DND-41 (cell line): ENCODE measurements around the gene ZNF462.

Experiments used
- ATAC-seq: fragments of 200-7000 bp; cut with Tn5 transposase; 3 replicates; pipeline ENCODE4 v1.9.1; 2021; ENCODE audit warnings: low read depth; ENCODE audit not compliant: insufficient read depth
- DNase-seq: peaks from one replicate; pipeline ENCODE4 v3.0.0-alpha.2; 2020
- H2AFZ ChIP-seq: 2 replicates; pipeline ENCODE4 v1.6.0; 2012; ENCODE audit warnings: low read depth, low read length
- H3K27ac ChIP-seq: 2 replicates; pipeline ENCODE4 v1.5.1; 2012; ENCODE audit warnings: low read length, inconsistent platforms
- H3K27me3 ChIP-seq: fragments of 200-600 bp; sonication (generic); 2 replicates; pipeline ENCODE4 v1.6.0; 2012; ENCODE audit warnings: low read length, mild to moderate bottlenecking, inconsistent platforms; ENCODE audit not compliant: insufficient read depth, poor library complexity
- H3K36me3 ChIP-seq: 2 replicates; pipeline ENCODE4 v1.5.1; 2012; ENCODE audit warnings: low read length, inconsistent platforms; ENCODE audit not compliant: insufficient read depth
- H3K4me1 ChIP-seq: 2 replicates; pipeline ENCODE4 v1.5.1; 2012; ENCODE audit warnings: mild to moderate bottlenecking, low read length; ENCODE audit not compliant: insufficient read depth
- H3K4me2 ChIP-seq: 2 replicates; pipeline ENCODE4 v1.6.0; 2012; ENCODE audit warnings: mild to moderate bottlenecking, moderate library complexity, low read length, inconsistent platforms; ENCODE audit not compliant: insufficient read depth
- H3K4me3 ChIP-seq, 2 experiments: fragments of 200-600 bp in 1 of 2; shearing (Covaris generic) in 1 of 2; 2 replicates each; pipeline ENCODE4 v1.5.1; 2012 to 2016; ENCODE audit warnings: inconsistent platforms in 2 of 2, low read length in 2 of 2, mild to moderate bottlenecking in 2 of 2, low read depth in 1 of 2, moderate library complexity in 1 of 2
- H3K79me2 ChIP-seq: 2 replicates; pipeline ENCODE4 v1.6.0; 2012; ENCODE audit warnings: low read length, inconsistent platforms; ENCODE audit not compliant: insufficient read depth
- H3K9ac ChIP-seq: 2 replicates; pipeline ENCODE4 v1.6.0; 2012; ENCODE audit warnings: low read depth, mild to moderate bottlenecking, inconsistent platforms, low read length, moderate library complexity
- H3K9me3 ChIP-seq: 2 replicates; pipeline ENCODE4 v1.5.1; 2012; ENCODE audit warnings: low read length, moderate library complexity, mild to moderate bottlenecking, inconsistent platforms; ENCODE audit not compliant: insufficient read depth, severe bottlenecking
- H4K20me1 ChIP-seq: 2 replicates; pipeline ENCODE4 v1.6.0; 2012; ENCODE audit warnings: low read length; ENCODE audit not compliant: insufficient read depth
- CTCF ChIP-seq: IDR thresholded peaks from 2 replicates; pipeline ENCODE4 v1.5.1; 2012; ENCODE audit warnings: borderline replicate concordance, low read length, moderate library complexity, mild to moderate bottlenecking; ENCODE audit not compliant: poor library complexity, severe bottlenecking; ENCODE audit errors: extremely low read depth
- EZH2 ChIP-seq: IDR thresholded peaks from 3 replicates; pipeline ENCODE4 v1.6.1; 2012; ENCODE audit warnings: borderline replicate concordance, low read depth, mild to moderate bottlenecking, moderate library complexity, low read length, inconsistent platforms; ENCODE audit not compliant: severe bottlenecking

The ZNF462 gene

DNA sequence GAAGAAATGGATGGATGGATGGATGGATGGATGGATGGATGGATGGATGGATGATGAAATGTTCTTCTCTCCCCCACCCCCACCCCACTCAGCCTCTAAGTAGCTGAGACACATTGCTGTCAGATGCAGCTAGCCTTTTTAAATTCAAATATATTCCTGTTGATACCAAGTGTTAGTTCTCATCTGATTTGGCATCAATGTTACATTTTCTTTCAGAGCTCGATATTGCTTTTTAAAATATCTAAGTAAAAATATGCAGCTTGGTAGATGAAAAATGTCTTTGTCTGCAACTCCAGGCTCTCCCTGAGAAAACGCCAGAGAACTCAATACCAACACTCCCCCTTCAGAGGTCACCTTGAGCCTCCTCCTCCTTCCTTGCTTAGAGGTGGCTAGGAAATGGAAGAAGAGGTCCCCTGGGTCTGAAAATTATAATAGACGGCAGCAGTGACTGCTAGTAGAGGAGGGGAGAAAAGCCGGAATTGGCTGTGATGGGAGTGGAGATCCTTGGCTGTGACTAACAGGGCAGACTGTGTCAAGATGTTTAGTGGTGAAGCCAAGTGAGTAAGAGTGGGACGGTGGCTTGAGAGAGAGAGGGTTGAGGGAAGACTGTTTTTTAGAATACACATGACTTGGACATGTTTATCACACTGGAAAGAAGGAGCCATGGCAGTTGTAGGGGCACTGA is 156.0 kb downstream of the ZNF462 start:
- Histone ChIP-seq H3K4me3 (no peak overlapping the region), H3K27me3 (no peaks in the 10 kb centered on the region), H2AFZ (no peak overlapping the region), H3K27ac (peak overlapping the region; percentile 67; the same call in 1 of the 2 replicates), H3K9me3 (peaks cover 10% of the 10 kb centered on the region), H3K4me2 (no peak overlapping the region), H3K4me1 (peaks cover 29% of the 10 kb centered on the region), H3K79me2 (no peaks in the 10 kb centered on the region), H3K36me3 (no peaks in the 10 kb centered on the region), H3K9ac (no peak overlapping the region), H4K20me1 (no peaks in the 10 kb centered on the region)
- no peak for ATAC-seq
- DNase-seq = no peak
- TF ChIP-seq CTCF (no peak), EZH2 (no peak)

GRCh38 chr9:107020040-107020530 is 157.1 kb downstream of the ZNF462 start:
- Histone ChIP-seq H3K4me1 (peaks cover 40% of the 10 kb centered on the region), H4K20me1 (no peaks in the 10 kb centered on the region), H2AFZ (peak overlapping the region; percentile 26; the same call in 1 of the 2 replicates), H3K4me3 (no peak overlapping the region), H3K79me2 (no peaks in the 10 kb centered on the region), H3K9me3 (peaks cover 10% of the 10 kb centered on the region), H3K4me2 (0 out of 2 replicates have a peak overlapping the region, but pooled peaks have one; percentile 0), H3K27ac (peak overlapping the region; percentile 67), H3K27me3 (no peaks in the 10 kb centered on the region), H3K9ac (0 out of 2 replicates have a peak overlapping the region, but pooled peaks have one; percentile 0), H3K36me3 (no peaks in the 10 kb centered on the region)
- DNase-seq = peak; percentile 25
- TF ChIP-seq EZH2 (no peak), CTCF (no peak)
- ATAC-seq = peak; percentile 65

DNA sequence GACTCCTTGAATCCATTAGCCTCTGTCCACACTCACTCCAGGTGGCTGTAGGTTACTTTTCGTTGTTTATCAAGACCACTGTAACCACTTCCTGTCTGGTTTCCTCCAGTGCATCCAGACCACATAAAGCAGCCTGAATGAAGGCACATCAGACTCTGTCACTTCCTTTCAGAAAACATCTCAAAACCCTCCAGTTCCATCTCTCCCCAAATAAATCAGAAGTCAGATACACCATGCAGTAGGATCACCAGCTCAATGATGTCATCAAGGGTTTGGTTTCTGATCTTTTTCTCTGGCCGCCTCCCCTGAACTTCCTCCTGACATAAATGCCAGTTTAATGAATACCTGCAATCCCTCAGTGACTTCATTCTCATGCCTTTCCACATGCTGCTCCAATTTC is 161.2 kb downstream of the ZNF462 start:
- H3K27me3 ChIP-seq = no peaks in the 10 kb centered on the region
- H2AFZ ChIP-seq = no peak overlapping the region
- DNase-seq (peak; percentile 46), ATAC-seq (peak; percentile 85)
- H3K9me3 ChIP-seq = peaks cover 3% of the 10 kb centered on the region
- no peaks in the 10 kb centered on the region for H4K20me1 ChIP-seq
- H3K36me3 ChIP-seq = no peaks in the 10 kb centered on the region
- peak overlapping the region; percentile 67; the same call in 1 of the 2 replicates for H3K27ac ChIP-seq
- no peak overlapping the region for H3K4me2 ChIP-seq
- H3K4me1 ChIP-seq = peaks cover 47% of the 10 kb centered on the region
- no peak overlapping the region for H3K4me3 ChIP-seq
- no peak overlapping the region for H3K9ac ChIP-seq
- H3K79me2 ChIP-seq = no peaks in the 10 kb centered on the region
- TF ChIP-seq EZH2 = no peak
- peak; percentile 14 for TF ChIP-seq CTCF
